GM13977 (cell line): ENCODE results near the gene FRMD4A.

Experiments used
- DNase-seq: peaks from one replicate; pipeline ENCODE4 v3.0.0; 2012; ENCODE audit warnings: low spot score
- in situ Hi-C: fragments of 300-500 bp; cut with MboI; formaldehyde crosslinking; loops from one replicate; pipeline ENCODE4 v1.12.0; 2022; ENCODE audit warnings: low sequenced_read_pairs, low pct_unique_long_range_greater_than_20kb, mixed read lengths, inconsistent platforms; ENCODE audit not compliant: unreplicated experiment
- TF ChIP-seq, protein P1 (sequence below): IDR thresholded peaks from 2 replicates; pipeline ENCODE4 v1.5.1; 2012; ENCODE audit warnings: mild to moderate bottlenecking, control low read depth; ENCODE audit not compliant: insufficient read depth; ENCODE audit errors: extremely low read depth, missing control alignments

FRMD4A gene

DNA sequence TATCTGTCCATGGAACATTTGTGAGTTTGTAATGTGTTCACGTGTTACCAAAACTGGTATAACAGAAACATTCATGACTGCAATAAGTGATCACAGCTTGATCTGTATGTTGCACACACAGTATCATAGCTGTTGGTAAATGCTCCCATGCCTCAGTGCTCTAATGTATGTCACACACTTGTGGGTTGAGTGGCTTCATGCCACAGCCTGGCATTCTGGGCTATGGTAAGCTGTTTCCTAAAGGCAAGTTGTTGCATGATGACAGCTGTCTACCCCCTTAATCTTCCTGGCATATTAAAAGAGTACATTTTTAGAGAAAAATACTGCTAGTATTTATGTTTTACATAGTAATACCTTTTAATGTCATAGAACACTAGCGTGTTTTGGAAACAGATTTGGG is 708.8 kb downstream of the FRMD4A start:
- in situ Hi-C loops = no loop called here
- TF ChIP-seq, protein P1, sequence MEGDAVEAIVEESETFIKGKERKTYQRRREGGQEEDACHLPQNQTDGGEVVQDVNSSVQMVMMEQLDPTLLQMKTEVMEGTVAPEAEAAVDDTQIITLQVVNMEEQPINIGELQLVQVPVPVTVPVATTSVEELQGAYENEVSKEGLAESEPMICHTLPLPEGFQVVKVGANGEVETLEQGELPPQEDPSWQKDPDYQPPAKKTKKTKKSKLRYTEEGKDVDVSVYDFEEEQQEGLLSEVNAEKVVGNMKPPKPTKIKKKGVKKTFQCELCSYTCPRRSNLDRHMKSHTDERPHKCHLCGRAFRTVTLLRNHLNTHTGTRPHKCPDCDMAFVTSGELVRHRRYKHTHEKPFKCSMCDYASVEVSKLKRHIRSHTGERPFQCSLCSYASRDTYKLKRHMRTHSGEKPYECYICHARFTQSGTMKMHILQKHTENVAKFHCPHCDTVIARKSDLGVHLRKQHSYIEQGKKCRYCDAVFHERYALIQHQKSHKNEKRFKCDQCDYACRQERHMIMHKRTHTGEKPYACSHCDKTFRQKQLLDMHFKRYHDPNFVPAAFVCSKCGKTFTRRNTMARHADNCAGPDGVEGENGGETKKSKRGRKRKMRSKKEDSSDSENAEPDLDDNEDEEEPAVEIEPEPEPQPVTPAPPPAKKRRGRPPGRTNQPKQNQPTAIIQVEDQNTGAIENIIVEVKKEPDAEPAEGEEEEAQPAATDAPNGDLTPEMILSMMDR = no peak
- no peak for DNase-seq

DNA sequence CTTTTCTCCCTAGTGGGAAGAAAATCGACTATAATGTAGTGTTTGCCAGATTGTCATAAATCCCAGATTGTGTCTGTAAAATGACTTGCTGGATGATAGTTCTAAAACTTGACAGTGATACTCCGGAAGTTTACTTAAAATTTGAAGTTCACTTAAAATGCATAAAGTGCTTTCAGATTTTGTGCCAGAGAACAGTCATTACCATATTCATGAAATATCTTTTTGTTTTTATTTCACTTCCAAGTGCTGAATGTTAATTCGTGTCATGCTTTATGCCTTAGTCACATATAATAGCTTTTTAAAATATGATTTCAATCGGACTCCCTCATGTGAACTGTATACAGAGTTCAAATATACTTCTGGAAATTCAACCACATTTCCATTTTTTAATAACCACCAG is 713.6 kb downstream of the FRMD4A start:
- no peak for DNase-seq
- TF ChIP-seq, protein P1 = no peak
- in situ Hi-C loops = no loop called here

DNA sequence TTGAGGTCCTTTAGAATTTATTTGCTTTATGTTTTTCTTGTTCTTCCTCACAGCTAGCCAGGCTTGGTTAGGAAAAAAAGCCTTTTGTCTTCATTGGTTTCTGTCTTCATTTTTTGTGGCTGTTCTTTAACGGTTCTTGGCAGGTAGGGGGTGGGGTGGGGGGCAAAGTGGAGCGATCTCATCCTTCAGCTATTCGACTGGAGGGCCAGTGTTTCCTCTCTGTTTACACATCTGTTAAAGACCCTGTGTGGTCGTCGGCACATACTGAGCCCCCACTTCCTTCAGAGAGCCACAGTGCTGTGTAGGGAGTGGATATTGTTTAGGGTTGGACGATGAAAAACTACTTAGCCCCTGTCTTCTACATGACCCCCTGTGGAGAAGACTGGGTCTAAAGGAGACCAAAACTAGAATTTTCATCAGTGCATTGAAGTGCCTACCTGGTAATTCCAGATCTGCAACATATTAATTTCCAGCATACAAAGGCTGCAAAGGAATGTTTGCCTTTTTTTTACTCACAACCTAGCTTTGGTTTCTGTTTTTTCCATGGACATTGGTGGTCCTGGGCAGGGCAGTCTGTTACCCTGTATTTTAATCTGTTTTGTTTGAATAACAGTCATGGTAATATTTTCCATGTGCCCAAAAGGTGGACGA is 714.9 kb downstream of the FRMD4A start:
- TF ChIP-seq, protein P1 = no peak
- no peak for DNase-seq
- in situ Hi-C loops = no loop called here

DNA sequence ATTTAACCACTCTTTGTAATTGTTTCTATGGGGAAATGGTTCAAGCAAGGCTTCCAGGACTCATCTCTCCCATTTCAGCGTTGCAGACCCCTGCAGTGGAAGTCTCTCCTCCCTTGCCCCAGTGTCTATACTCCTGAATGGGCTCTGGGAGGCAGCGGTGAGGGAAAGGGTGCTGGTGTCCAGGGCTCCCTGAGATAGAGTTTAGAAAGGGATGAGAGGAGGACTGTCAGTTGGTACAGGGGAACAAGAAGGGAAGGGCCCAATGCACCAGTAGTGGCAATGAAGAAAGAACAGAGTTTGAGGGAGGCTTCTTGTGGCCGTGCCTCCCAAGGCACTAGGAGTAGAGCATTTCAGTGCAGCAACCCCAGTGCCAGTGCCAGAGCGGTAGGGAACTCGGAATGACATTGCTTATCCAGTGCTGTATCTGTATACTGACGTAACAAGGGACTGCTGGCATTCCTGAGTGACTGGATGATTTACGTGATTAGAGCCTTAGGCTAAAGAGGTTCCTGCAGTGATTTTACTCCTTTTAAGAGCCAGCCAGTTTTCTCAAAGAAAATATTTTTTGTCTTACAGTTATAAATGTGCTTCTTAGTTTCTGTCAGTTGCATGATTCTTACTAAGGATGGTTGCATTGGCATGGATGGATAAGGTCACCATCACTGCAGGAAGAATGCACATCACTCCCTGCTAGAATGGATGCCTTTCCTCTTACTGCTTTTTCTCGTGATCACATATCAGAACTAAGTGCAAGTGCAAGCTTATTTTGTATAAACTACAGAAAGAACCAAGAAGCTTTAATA is 716.0 kb downstream of the FRMD4A start:
- DNase-seq = no peak
- TF ChIP-seq, protein P1 = no peak
- in situ Hi-C loops = no loop called here

DNA sequence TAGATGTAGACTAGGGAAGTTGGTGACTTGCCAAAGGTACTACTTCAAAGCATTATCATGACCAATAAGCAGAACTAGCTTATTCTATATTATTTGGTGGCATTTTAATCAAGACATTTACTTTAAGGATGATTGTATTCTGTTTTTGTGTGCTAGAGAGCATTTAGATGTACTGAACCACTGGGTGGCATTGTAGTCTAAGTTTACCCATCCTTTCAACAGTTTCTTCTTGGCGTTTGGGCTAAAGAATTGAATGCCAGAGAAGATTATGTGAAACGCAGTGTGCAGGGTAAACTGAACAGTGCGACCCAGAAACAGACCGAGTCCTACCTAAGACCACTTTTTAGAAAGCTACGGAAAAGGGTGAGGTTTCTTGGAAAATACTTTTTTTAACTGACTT is 717.2 kb downstream of the FRMD4A start:
- TF ChIP-seq, protein P1 = peak; percentile 30
- no peak for DNase-seq
- in situ Hi-C loops = no loop called here

DNA sequence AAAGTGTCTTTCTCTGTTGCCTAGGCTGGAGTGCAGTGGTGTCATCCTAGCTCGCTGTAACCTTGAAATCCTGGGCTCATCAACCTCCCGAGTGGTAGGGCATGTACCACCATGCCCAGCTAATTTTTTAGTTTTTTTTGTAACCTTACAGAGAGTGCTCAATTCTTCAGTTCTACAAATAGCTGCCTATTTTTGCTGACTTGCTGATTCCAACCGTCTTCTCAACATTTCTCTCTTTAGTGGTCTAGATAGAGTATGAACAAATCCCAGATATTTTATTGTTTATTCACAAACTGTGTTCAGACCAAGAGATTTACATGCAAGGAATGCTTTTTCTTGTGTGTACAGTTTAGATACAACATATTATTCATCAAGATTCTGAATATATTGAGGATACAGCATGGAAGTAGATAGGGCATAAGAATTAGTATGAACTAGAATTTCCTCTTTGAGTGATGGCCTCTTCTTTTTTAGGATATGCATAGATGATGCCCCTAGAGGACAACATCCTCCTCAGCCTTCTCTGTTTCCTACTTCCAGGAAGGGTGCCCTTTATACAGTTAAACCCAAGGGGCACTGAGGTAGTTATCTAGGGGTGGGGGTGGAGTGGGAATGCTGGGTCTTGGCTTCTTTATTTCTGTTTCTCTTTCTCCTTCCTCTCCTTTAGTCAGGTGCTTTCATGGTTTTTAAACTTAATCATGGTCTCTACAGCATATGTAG is 717.9 kb downstream of the FRMD4A start:
- DNase-seq = no peak
- in situ Hi-C loops = no loop called here
- TF ChIP-seq, protein P1 = no peak
